T-helper 2 cell treated with Interferon-gamma antibody and Interleukin-4, amounts not matched to agents 5 μg/mL and 100 μg/mL, for 36 hours (primary cell): ENCODE data around the gene CYP24A1.
"Not testable (repeated sequence)": the region's sequence is repeated elsewhere in the genome, so short reads cannot be mapped to it uniquely, and the experiment has no call there.

Experiments used
- DNase-seq: peaks from one replicate; pipeline ENCODE4 v3.0.0; 2021; ENCODE audit warnings: low spot score
- H3K27ac Mint-ChIP-seq: one replicate; pipeline ENCODE4 v1.8.0; 2021; ENCODE audit warnings: mild to moderate bottlenecking, mixed read lengths
- H3K27me3 Mint-ChIP-seq: one replicate; pipeline ENCODE4 v1.8.0; 2021; ENCODE audit warnings: low read depth, mixed read lengths
- H3K36me3 Mint-ChIP-seq: one replicate; pipeline ENCODE4 v1.8.0; 2021; ENCODE audit warnings: low read depth, mixed read lengths
- H3K4me1 Mint-ChIP-seq: one replicate; pipeline ENCODE4 v1.8.0; 2021; ENCODE audit warnings: low read depth, mixed read lengths
- H3K4me3 Mint-ChIP-seq: one replicate; pipeline ENCODE4 v1.8.0; 2022; ENCODE audit warnings: mild to moderate bottlenecking, moderate library complexity, mixed read lengths
- H3K9me3 Mint-ChIP-seq: one replicate; pipeline ENCODE4 v1.8.0; 2021; ENCODE audit warnings: mixed read lengths

Gene CYP24A1

DNA sequence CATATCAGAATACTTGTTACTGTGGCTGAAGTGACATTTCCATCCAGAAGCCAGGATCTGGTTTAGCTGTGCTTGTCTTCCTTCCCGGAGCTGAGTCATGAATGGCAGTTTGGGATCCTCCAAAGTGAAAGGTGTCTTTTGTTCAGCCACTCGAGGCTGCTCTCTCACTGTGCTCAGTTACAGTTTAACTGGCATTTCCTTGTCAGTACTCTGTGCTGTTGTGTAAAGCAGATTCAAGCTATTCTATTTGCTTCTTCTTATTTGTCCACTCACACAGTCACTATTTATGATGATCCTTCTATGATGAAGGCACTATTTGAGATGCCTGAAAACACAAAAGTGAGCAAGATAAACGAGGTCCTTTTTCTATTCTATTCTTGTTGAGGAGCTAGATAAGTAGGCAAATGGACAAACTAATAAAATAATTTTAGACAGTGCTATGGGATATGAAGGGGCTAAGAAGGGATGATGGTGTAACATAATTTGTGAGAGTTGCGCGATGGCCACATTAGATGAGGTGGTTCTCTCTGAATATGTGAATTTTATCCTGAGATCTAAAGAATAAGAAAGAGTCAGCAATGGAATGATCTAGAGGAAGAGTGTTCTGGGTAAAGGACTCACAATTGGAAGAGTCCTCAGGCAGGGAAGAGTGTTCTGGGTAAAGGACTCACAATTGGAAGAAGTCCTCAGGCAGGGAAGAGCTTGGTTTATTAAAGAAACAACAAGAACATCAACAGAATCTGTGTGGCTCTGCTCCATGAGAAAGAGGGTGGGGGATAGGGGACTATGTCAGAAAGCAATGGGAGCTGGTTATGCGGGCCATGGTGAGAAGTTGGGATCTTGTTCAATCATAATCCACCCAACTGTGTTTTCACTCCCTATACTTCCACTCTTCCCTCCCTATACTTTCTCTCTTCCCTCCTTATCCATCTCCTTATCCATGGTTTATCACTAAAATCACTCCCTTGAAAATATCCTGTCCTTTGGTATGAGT lies 40.1 kb downstream of the CYP24A1 start:
- no peak overlapping the region for H3K27ac Mint-ChIP-seq
- no peaks in the 10 kb centered on the region for H3K36me3 Mint-ChIP-seq
- peaks cover 7% of the 10 kb centered on the region for H3K9me3 Mint-ChIP-seq
- no peak for DNase-seq
- H3K27me3 Mint-ChIP-seq, result no peaks in the 10 kb centered on the region
- H3K4me1 Mint-ChIP-seq, result no peaks in the 10 kb centered on the region
- no peak overlapping the region for H3K4me3 Mint-ChIP-seq

DNA sequence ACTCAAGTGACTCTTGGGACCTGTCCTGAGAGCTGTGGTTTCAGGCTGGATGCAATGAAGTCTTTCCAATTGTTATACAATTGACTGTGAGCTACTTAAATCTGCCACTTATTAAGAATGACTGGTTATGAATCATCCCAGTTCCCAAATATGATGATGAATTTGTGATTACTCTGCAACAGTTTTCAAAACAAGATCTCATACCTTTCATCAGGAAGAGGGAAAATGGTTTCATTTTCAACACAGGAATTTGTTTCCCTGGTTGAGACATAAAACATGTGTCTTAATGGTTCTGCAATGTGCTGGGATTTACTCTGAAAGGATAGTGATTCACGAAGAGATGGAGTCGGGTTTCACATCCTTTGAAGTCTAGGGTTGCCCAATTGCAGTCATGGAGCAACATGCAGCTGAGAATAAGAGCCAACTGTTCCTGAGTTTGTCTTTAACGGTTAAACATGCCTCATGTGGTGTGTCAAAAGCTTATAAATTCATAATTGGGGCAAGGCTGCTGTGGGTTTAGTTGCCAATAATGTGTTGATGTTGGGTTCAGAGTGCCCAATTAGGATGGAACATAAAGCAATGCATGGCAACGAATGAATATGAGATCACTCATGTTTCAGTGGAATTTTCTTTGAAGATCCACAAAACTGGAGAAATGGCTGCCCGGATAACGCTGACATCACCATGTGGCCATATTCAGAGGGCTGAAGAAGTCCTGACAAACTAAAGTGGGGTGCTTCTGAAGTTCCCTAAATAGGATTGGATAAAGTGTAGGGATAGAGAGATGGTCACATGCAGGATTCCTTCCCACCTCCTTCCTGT lies 41.0 kb downstream of the CYP24A1 start:
- no peak for DNase-seq
- Mint-ChIP-seq H3K4me3 (no peak overlapping the region), H3K4me1 (no peaks in the 10 kb centered on the region), H3K27me3 (no peaks in the 10 kb centered on the region), H3K9me3 (peaks cover 7% of the 10 kb centered on the region), H3K36me3 (no peaks in the 10 kb centered on the region), H3K27ac (no peak overlapping the region)

DNA sequence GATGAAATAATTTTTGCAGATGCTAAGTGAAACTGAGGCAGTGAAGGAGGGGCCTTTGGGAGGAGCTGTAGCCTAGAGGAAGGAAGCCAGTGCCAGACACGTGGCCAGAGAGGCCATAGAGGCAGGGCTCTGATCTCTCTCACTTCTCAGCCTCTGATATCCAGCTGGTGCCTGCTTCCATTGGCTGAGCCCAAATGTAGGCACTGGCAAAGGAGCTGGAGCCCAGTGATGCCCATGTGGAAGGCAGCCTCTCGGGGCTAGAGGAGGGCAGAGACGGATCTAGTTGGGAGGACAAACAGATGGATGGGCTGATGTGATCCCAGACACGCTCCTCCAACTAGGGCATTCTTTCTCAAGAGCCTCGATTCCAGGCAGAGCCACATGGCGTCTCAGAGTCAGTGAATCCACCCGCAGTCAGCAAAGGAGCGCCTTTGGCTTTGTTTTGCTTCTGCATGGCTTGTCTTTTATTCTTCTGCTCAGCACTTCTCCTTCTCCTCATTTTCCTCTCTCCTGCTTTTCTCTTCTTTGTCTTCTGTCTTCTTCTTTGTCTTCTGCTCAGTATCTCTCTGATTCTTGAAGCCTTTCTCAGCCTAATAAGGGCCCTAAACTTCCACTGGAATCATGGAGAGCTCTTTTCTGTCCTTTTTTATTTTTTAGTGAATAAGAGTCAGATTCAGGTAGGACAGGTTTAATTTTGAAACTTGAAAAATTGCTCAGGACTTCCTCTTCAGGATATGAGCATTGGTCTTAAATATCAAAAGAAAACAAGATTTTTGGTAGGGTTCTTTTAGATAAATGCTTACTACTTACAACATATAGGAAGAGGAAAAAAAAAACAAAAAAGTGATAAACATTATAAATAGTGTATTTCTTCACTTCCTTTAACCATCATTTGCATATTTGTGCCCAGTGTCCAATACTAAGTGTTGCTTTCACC lies 41.8 kb downstream of the CYP24A1 start:
- Mint-ChIP-seq H3K27me3 (no peaks in the 10 kb centered on the region), H3K9me3 (peaks cover 7% of the 10 kb centered on the region), H3K4me1 (no peaks in the 10 kb centered on the region), H3K36me3 (no peaks in the 10 kb centered on the region), H3K4me3 (no peak overlapping the region), H3K27ac (no peak overlapping the region)
- no peak for DNase-seq

DNA sequence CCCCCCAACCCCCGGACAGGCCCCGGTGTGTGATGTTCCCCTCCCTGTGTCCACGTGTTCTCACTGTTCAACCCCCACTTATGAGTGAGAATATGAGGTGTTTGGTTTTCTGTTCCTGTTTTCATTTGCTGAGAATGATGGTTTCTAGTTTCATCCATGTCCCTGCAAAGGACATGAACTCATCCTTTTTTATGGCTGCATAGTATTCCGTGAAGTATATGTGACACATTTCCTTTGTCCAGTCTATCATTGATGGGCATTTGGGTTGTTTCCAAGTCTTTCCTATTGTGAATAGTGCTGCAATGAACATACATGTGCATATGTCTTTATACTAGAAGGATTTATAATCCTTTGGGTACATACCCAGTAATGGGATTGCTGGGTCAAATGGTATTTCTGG lies 42.7 kb downstream of the CYP24A1 start:
- H3K4me1 Mint-ChIP-seq, DNase-seq, H3K4me3 Mint-ChIP-seq, H3K27ac Mint-ChIP-seq, H3K9me3 Mint-ChIP-seq, H3K36me3 Mint-ChIP-seq, H3K27me3 Mint-ChIP-seq: not testable (repeated sequence)

DNA sequence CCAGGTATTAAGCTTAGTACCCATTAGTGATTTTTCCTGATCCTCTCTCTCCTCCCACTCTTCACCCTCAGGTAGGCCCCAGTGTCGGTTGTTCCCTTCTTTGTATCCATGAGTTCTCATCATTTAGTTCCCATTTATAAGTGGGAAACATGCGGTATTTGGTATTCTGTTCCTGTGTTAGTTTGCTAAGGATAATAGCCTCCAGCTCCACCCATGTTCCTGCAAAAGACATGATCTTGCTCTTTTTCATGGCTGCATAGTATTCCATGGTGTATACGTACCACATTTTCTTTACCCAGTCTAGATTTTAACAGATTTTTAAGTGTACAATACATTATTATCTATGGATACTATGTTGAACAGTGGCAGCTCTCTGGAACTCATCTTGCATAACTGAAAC lies 44.4 kb downstream of the CYP24A1 start:
- H3K36me3 Mint-ChIP-seq, result no peaks in the 10 kb centered on the region
- H3K9me3 Mint-ChIP-seq, result peaks cover 7% of the 10 kb centered on the region
- H3K4me3 Mint-ChIP-seq, result no peak overlapping the region
- no peaks in the 10 kb centered on the region for H3K27me3 Mint-ChIP-seq
- H3K27ac Mint-ChIP-seq, result no peak overlapping the region
- DNase-seq, result no peak
- H3K4me1 Mint-ChIP-seq, result no peaks in the 10 kb centered on the region

DNA sequence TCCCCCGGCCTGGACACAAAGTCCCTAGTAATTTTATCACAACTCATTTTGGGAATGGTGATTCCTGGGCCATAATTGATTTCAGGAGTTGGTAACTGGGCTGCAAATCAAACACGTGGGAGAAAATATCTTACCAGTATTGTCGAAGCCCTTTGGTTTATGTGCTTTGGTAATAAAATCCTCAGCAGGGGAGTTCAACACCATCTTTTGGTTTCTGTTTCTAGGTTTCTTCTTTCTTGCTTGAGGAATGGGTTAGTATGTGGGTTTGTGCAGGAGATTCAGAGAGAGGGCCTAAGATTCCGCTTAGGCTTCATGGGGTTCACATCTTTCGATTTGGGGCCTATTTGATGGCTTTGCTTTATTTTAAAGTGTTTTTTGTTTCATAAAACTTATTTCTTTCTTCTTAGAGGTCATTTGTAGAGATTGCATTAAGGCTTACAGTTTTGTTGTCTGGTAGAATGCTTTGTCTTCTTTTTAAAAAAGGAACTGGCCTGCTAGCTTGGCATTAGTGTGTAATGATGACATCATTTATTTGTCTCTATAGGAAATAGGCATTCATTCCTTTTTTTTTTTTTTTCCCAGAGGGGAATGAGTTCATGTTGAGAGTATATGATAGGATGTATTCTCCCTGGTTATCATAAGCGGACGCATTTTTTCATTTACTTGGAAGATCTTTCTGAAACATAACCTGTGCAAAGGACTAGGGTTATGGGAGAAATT lies 45.8 kb downstream of the CYP24A1 start:
- no peak for DNase-seq
- Mint-ChIP-seq H3K4me1 (no peaks in the 10 kb centered on the region), H3K9me3 (peaks cover 7% of the 10 kb centered on the region), H3K27ac (no peak overlapping the region), H3K4me3 (no peak overlapping the region), H3K27me3 (no peaks in the 10 kb centered on the region), H3K36me3 (no peaks in the 10 kb centered on the region)

DNA sequence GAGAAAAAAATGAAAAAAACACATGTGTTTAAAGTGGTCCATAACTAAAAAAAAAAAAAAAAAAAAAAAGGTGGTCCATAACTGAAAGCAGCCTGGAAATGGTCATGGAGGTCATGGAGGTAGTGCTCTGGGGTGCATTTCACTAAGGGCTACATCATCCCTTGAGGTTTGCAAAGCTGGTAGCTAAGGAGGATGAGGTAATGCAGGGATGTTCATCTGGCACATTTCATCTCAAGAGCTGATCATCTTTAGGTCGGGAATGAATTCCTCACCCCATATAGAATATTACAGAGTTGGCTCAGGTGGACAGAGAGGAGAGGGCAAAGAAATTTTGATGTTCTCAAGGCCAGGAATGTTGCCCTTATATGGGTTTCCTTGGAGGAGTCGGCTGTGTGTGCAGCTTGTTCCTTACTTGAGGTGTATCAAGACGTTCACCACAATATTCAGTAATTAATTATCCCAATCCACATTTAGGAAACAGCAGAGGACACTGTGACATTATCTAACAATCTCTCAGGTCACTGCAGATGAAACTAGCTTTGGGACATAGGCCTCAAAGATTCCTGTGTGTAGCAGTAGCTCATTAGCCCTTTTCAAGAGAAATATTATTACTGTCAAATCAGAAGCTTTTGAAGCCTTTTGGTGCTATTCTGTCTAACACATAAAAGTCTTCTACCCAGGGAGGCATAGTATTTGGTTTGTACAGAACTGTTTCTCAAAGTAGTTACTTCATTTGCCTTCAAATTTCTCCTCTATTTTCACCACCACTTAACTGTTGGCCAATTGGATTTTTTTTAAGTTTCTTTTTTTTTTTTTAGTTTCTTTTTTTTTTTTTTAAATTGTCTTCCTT lies 46.8 kb downstream of the CYP24A1 start:
- H3K36me3 Mint-ChIP-seq, result no peaks in the 10 kb centered on the region
- no peak overlapping the region for H3K4me3 Mint-ChIP-seq
- no peaks in the 10 kb centered on the region for H3K4me1 Mint-ChIP-seq
- DNase-seq, result no peak
- no peaks in the 10 kb centered on the region for H3K27me3 Mint-ChIP-seq
- peaks cover 7% of the 10 kb centered on the region for H3K9me3 Mint-ChIP-seq
- no peak overlapping the region for H3K27ac Mint-ChIP-seq

DNA sequence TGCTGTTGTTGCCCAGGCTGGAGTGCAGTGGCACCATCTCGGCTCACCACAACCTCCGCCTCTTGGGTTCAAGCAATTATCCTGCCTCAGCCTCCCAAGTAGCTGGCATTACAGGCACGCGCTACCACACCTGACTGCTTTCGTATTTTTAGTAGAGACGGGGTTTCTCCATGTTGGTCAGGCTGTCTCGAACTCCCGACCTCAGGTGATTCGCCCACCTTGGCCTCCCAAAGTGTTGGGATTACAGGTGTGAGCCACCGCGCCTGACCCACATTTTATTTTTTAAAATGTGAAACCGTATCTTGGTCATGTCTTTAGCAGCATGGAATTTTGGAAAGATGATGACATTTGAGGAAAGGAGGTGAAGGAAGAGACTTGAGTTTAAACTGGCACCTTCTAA lies 47.5 kb downstream of the CYP24A1 start:
- H3K27me3 Mint-ChIP-seq, H3K27ac Mint-ChIP-seq, H3K9me3 Mint-ChIP-seq, DNase-seq, H3K4me3 Mint-ChIP-seq, H3K36me3 Mint-ChIP-seq, H3K4me1 Mint-ChIP-seq: not testable (repeated sequence)

DNA sequence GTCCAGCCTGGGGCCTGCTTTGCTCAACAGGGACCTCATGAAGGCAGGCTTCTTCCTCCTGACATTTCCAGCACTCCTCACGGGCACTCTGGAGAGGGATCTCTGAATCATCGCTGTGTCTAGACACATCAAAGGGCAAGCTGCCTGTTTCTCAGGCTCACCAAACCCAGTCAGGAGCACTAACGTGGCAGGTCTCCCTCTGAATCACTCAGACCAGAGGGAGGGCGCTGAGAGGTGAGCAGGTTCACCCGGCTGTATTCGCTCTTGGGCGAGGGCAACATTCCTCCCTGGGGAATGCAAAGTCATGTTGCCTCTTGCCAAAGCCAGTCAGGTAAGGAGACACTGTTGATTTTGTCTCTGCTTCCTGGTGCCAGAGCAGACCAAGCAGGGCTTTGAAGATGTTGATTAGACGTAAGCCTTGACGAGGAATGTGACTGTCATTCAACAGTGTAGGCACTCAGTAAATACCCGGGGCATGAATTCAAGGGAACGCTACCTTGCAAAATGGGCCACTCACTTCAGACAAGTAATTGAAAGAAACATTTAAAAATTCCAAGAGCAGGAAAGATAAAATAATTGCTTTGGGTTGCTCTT lies 50.1 kb downstream of the CYP24A1 start:
- Mint-ChIP-seq H3K27ac (no peak overlapping the region), H3K36me3 (no peaks in the 10 kb centered on the region), H3K4me1 (no peaks in the 10 kb centered on the region), H3K9me3 (no peaks in the 10 kb centered on the region), H3K27me3 (no peaks in the 10 kb centered on the region), H3K4me3 (no peak overlapping the region)
- DNase-seq, result no peak

DNA sequence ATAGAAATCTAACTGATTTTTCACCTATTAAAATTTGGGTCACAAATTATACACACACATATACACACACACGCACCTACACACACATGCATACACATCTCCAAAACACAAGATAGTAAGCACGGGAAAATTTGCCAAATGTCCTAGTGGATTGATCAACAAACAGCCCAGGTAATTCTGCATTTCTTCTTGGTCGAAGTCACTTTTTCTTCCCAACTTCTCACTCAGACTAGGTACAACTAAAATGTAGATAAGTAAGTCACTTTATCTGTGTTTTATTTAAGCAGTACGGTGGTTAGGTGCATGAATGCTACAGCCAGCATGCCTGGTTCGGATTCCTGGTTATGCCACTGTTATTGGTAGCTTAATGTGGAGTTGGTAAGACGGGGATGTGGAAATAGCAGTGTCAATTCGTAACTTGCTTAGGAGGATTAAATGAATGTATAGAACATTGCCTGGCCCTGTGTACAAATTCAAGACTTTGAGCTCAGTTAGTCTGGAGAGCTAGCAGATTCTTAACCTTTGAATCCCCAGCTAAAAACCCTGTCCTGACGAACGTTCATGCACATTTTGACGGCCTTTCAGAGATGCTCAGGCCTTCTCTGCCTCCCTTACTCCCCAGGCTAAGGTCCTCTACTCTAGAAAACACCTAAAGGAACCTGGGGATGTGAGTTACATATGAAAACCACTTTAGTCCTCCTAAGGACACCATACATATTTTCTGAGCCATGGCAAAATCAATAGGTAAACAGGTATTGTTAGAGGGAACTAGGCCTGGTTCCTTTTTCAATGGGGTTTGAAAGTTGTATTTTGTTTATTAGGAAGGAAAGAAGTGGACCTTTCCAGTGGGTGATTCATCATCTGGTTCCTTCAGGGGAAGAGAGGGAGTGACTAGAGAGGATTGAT lies 50.9 kb downstream of the CYP24A1 start:
- Mint-ChIP-seq H3K4me3 (no peak overlapping the region), H3K9me3 (no peaks in the 10 kb centered on the region), H3K4me1 (no peaks in the 10 kb centered on the region), H3K36me3 (no peaks in the 10 kb centered on the region), H3K27me3 (no peaks in the 10 kb centered on the region), H3K27ac (no peak overlapping the region)
- DNase-seq, result no peak

DNA sequence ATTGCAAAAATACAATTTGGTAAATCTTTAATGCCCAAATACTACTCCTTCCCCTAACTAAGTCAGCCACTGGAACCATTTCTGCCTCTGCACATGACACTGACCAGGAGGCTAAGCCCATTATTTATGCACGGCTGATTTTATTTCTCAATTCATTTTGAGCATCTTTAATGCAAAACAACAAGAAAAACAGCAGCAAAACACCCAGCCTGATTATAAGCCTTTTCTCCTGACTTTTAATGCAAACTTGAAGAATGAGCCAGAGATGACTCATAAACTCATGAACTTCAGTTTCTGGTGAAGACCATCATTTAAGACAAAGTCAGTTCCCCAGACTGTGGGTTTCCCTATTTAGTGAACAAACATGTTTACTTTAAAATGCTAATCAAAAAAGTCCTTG lies 51.6 kb downstream of the CYP24A1 start:
- H3K36me3 Mint-ChIP-seq, result no peaks in the 10 kb centered on the region
- no peak overlapping the region for H3K27ac Mint-ChIP-seq
- H3K27me3 Mint-ChIP-seq, result no peaks in the 10 kb centered on the region
- DNase-seq, result no peak
- no peaks in the 10 kb centered on the region for H3K4me1 Mint-ChIP-seq
- no peak overlapping the region for H3K4me3 Mint-ChIP-seq
- no peaks in the 10 kb centered on the region for H3K9me3 Mint-ChIP-seq
